Mesothelial cell of epicardium (in vitro differentiated cells): Measurements from ENCODE around the gene SHB. TPM values are rescaled to one million over a fixed set of nuclear protein-coding genes. Genes with fewer than 3 reads are reported as not detected.

Experiments
- DNase-seq, 2 experiments: peaks; one replicate each; pipeline ENCODE4 v3.0.0; 2021; ENCODE audit warnings: low spot score in 2 of 2; ENCODE audit not compliant: unreplicated experiment in 2 of 2
- H3K27ac Mint-ChIP-seq: 2 replicates; pipeline ENCODE4 v1.8.0; 2021; ENCODE audit warnings: mixed read lengths
- H3K27me3 Mint-ChIP-seq: 2 replicates; pipeline ENCODE4 v1.8.0; 2021; ENCODE audit warnings: low read depth, mixed read lengths
- H3K36me3 Mint-ChIP-seq: 2 replicates; pipeline ENCODE4 v1.8.0; 2021; ENCODE audit warnings: mixed read lengths
- H3K4me1 Mint-ChIP-seq: 2 replicates; pipeline ENCODE4 v1.8.0; 2021; ENCODE audit warnings: mixed read lengths
- H3K4me3 Mint-ChIP-seq: 2 replicates; pipeline ENCODE4 v1.8.0; 2021; ENCODE audit warnings: mild to moderate bottlenecking, moderate library complexity, mixed read lengths
- H3K9me3 Mint-ChIP-seq: 2 replicates; pipeline ENCODE4 v1.8.0; 2021; ENCODE audit warnings: mixed read lengths
- total RNA-seq: library from RNA; stranded (reverse); gene quantifications from 3 replicates; pipeline ENCODE4 v1.2.1, GENCODE V29; 2021
- TF ChIP-seq, protein P1 (sequence below): fragments of 200-600 bp; sonication (generic); IDR thresholded peaks from one replicate; pipeline ENCODE4 v1.5.0; 2021; ENCODE audit warnings: antibody characterized with exemption; ENCODE audit not compliant: unreplicated experiment

The SHB gene
- total RNA-seq, 1 donor from 2014 or later, result 35.5 TPM

DNA sequence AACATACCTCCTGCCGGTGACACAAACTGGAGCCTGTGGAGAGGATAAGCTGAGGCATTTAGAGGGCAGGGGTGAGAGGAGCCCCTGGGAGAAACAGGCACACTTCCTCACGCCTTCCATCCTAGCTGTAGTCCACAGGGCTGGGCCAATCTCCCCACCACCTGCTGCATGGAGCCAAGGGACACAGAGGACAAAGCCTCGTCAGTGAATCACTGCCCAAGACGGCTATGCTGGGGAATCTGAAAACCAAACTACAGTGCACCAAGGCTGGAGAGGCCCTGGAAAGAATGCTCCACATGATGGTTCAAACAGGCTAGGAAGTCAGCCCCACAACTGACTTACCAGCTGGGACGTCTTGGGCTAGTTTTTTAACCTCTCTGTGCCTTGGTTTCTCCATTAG, 57.0 kb downstream of the SHB start:
- Mint-ChIP-seq H3K36me3 (peaks cover 18% of the 10 kb centered on the region), H3K4me3 (no peak overlapping the region), H3K27ac (no peak overlapping the region), H3K4me1 (peaks cover 29% of the 10 kb centered on the region), H3K9me3 (no peaks in the 10 kb centered on the region), H3K27me3 (no peaks in the 10 kb centered on the region)
- TF ChIP-seq, protein P1, sequence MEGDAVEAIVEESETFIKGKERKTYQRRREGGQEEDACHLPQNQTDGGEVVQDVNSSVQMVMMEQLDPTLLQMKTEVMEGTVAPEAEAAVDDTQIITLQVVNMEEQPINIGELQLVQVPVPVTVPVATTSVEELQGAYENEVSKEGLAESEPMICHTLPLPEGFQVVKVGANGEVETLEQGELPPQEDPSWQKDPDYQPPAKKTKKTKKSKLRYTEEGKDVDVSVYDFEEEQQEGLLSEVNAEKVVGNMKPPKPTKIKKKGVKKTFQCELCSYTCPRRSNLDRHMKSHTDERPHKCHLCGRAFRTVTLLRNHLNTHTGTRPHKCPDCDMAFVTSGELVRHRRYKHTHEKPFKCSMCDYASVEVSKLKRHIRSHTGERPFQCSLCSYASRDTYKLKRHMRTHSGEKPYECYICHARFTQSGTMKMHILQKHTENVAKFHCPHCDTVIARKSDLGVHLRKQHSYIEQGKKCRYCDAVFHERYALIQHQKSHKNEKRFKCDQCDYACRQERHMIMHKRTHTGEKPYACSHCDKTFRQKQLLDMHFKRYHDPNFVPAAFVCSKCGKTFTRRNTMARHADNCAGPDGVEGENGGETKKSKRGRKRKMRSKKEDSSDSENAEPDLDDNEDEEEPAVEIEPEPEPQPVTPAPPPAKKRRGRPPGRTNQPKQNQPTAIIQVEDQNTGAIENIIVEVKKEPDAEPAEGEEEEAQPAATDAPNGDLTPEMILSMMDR, result no peak
- no peak for DNase-seq

- Mint-ChIP-seq H3K4me1 (peaks cover 20% of the 10 kb centered on the region), H3K27ac (no peak overlapping the region), H3K9me3 (no peaks in the 10 kb centered on the region), H3K36me3 (peaks cover 18% of the 10 kb centered on the region), H3K4me3 (no peak overlapping the region), H3K27me3 (no peaks in the 10 kb centered on the region)
- TF ChIP-seq, protein P1, result no peak
- DNase-seq, result no peak
Measured at GRCh38 chr9:38010918-38011704, 57.9 kb downstream of the SHB start.

- H3K27me3 Mint-ChIP-seq, result no peaks in the 10 kb centered on the region
- no peak overlapping the region for H3K27ac Mint-ChIP-seq
- H3K4me1 Mint-ChIP-seq, result peaks cover 14% of the 10 kb centered on the region
- no peaks in the 10 kb centered on the region for H3K9me3 Mint-ChIP-seq
- TF ChIP-seq, protein P1, result no peak
- DNase-seq, result no peak
- peaks cover 10% of the 10 kb centered on the region for H3K36me3 Mint-ChIP-seq
- H3K4me3 Mint-ChIP-seq, result no peak overlapping the region
Measured at GRCh38 chr9:38009990-38010389, 59.0 kb downstream of the SHB start.

DNA sequence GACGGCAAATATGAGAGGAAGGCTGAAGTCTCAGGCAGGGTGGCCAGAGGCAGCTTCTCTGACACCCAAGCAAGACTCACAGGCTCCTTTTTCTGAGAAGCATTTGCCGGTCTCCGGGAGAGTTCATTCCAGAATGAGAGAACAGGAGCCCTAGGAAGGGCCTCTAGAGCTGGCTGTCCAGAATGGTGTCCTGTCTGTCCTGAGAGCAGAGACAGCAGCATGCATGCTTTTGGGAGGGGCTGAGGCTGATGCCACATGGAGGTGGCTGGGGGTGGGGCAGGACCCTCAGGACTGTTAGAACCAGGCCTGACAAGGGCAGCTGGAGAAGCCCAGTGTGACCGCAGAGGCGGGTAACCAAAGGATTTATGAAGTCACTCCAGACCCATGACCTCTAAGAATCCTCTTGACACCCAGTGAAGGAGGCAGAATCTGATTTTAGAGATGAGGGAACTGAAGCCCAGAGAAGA, 60.0 kb downstream of the SHB start:
- no peaks in the 10 kb centered on the region for H3K27me3 Mint-ChIP-seq
- no peak for DNase-seq
- TF ChIP-seq, protein P1, result no peak
- no peak overlapping the region for H3K4me3 Mint-ChIP-seq
- H3K27ac Mint-ChIP-seq, result peak overlapping the region; percentile 68
- no peaks in the 10 kb centered on the region for H3K9me3 Mint-ChIP-seq
- H3K4me1 Mint-ChIP-seq, result peaks cover 14% of the 10 kb centered on the region
- H3K36me3 Mint-ChIP-seq, result peaks cover 7% of the 10 kb centered on the region

GRCh38 chr9:38008168-38009034, 60.6 kb downstream of the SHB start:
- TF ChIP-seq, protein P1, result no peak
- Mint-ChIP-seq H3K27me3 (no peaks in the 10 kb centered on the region), H3K4me3 (no peak overlapping the region), H3K9me3 (no peaks in the 10 kb centered on the region), H3K4me1 (peaks cover 14% of the 10 kb centered on the region), H3K27ac (peak overlapping the region; percentile 68), H3K36me3 (peaks cover 2% of the 10 kb centered on the region)
- no peak for DNase-seq
